PC-9 (cell line): ENCODE measurements around the gene KIF6.

Source experiments
- EZH2 ChIP-seq: fragments of 200-600 bp; sonication (generic); IDR thresholded peaks from 2 replicates; pipeline ENCODE4 v1.8.0; 2017; ENCODE audit warnings: antibody characterized with exemption, low read depth
- TF ChIP-seq, protein P1 (sequence below): fragments of 200-600 bp; sonication (generic); conservative IDR thresholded peaks from 2 replicates; pipeline ENCODE4 v1.6.1; 2017; ENCODE audit warnings: mixed run types, antibody characterized with exemption, mild to moderate bottlenecking, moderate library complexity

DNA sequence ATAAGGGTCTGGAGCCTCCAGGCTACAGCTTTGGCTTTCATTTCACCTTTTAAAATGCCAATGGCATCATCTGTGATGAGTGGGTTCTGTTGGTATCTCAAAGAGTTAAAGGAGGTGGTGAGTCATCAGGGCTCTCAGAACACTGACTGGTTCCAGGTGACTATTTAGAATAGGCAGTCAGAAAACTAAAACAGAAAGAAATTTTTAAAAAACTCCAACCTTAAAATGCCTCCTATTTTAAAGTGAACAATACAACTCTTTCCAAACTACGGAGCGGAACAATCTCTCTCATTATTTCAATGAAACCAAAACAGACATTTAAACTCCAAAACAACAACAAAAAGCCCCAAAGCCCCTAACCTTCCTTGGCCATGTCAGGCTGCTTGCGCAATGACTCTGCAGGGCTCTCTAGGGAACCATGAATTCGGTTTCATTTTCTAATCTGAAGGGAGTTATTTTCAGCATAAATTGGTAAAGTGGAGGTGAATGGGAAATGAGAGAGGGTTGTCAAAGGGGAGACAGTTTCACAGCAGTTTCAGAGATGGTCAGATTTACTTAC lies 194.9 kb downstream of the KIF6 start:
- no peak for TF ChIP-seq EZH2
- TF ChIP-seq, protein P1, sequence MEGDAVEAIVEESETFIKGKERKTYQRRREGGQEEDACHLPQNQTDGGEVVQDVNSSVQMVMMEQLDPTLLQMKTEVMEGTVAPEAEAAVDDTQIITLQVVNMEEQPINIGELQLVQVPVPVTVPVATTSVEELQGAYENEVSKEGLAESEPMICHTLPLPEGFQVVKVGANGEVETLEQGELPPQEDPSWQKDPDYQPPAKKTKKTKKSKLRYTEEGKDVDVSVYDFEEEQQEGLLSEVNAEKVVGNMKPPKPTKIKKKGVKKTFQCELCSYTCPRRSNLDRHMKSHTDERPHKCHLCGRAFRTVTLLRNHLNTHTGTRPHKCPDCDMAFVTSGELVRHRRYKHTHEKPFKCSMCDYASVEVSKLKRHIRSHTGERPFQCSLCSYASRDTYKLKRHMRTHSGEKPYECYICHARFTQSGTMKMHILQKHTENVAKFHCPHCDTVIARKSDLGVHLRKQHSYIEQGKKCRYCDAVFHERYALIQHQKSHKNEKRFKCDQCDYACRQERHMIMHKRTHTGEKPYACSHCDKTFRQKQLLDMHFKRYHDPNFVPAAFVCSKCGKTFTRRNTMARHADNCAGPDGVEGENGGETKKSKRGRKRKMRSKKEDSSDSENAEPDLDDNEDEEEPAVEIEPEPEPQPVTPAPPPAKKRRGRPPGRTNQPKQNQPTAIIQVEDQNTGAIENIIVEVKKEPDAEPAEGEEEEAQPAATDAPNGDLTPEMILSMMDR, result no peak
